ENCODE results near the gene GPC6.

The GPC6 gene

DNA sequence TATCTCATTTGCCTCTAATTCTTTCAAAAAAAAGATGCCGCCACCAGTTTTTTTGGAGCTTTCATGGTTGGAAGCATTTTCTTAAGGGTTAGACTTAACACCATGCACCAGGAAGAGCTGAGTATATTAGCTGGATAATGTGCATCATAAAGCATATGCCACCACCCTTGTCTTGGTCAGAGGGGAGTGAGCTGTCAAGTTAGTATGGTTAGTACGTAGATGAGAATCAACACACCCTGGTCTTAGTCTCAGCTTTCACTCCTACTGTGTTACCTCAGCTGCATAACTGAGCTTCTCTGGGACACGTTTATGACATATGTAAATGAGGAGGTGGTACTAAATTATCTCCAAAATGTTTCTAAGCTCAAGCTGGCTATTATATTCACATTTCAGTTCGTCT lies 837.2 kb downstream of the GPC6 start:
- TF ChIP-seq, protein P1, sequence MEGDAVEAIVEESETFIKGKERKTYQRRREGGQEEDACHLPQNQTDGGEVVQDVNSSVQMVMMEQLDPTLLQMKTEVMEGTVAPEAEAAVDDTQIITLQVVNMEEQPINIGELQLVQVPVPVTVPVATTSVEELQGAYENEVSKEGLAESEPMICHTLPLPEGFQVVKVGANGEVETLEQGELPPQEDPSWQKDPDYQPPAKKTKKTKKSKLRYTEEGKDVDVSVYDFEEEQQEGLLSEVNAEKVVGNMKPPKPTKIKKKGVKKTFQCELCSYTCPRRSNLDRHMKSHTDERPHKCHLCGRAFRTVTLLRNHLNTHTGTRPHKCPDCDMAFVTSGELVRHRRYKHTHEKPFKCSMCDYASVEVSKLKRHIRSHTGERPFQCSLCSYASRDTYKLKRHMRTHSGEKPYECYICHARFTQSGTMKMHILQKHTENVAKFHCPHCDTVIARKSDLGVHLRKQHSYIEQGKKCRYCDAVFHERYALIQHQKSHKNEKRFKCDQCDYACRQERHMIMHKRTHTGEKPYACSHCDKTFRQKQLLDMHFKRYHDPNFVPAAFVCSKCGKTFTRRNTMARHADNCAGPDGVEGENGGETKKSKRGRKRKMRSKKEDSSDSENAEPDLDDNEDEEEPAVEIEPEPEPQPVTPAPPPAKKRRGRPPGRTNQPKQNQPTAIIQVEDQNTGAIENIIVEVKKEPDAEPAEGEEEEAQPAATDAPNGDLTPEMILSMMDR (IDR thresholded peaks at IDR 0.05; ENCODE audit: poor library complexity, severe bottlenecking): no peak
- no peak for DNase-seq (ENCODE audit: low spot score)
- Histone ChIP-seq H3K4me3 (ENCODE audit: severe bottlenecking) (no peak overlapping the region), H3K36me3 (ENCODE audit: low read depth) (no peaks in the 10 kb centered on the region), H3K27me3 (ENCODE audit: insufficient read depth, poor library complexity, severe bottlenecking) (no peaks in the 10 kb centered on the region), H3K27ac (ENCODE audit: poor library complexity, severe bottlenecking) (no peak overlapping the region), H3K9me3 (ENCODE audit: severe bottlenecking) (no peaks in the 10 kb centered on the region), H3K4me1 (ENCODE audit: insufficient read depth, poor library complexity, severe bottlenecking) (no peaks in the 10 kb centered on the region)
- ATAC-seq (ENCODE audit: low read depth): no peak

DNA sequence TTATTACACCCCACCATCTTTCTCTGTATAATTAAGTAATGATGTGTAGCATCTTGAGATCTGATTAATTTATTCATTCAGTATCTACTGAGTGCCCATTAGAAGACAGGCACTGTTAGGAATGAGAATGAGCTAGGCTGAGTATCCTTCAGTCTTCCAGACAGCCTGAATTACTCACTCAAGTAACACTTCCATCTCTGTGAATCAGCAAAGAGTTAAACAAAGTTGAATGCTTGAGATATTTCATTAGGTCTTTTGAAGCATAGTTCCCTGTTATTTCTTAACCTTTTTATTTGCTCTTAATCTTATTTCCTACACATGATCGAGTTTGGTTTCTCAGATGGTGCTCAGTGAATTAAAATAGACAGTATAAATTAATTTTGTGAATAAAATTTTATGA lies 839.1 kb downstream of the GPC6 start:
- no peak overlapping the region for H3K4me3 ChIP-seq (ENCODE audit: severe bottlenecking)
- H3K27me3 ChIP-seq (ENCODE audit: insufficient read depth, poor library complexity, severe bottlenecking): no peaks in the 10 kb centered on the region
- TF ChIP-seq, protein P1 (IDR thresholded peaks at IDR 0.05; ENCODE audit: poor library complexity, severe bottlenecking): no peak
- no peaks in the 10 kb centered on the region for H3K4me1 ChIP-seq (ENCODE audit: insufficient read depth, poor library complexity, severe bottlenecking)
- no peak; the same call in 2 of the 3 replicates for ATAC-seq (ENCODE audit: low read depth)
- H3K36me3 ChIP-seq (ENCODE audit: low read depth): no peaks in the 10 kb centered on the region
- no peak for DNase-seq (ENCODE audit: low spot score)
- H3K27ac ChIP-seq (ENCODE audit: poor library complexity, severe bottlenecking): no peak overlapping the region
- no peaks in the 10 kb centered on the region for H3K9me3 ChIP-seq (ENCODE audit: severe bottlenecking)

GRCh38 chr13:94073007-94073744 lies 846.6 kb downstream of the GPC6 start:
- TF ChIP-seq, protein P1 (IDR thresholded peaks at IDR 0.05; ENCODE audit: poor library complexity, severe bottlenecking): peak; percentile 4
- no peak for DNase-seq (ENCODE audit: low spot score)
- Histone ChIP-seq H3K4me1 (ENCODE audit: insufficient read depth, poor library complexity, severe bottlenecking) (no peaks in the 10 kb centered on the region), H3K27me3 (ENCODE audit: insufficient read depth, poor library complexity, severe bottlenecking) (no peaks in the 10 kb centered on the region), H3K36me3 (ENCODE audit: low read depth) (no peaks in the 10 kb centered on the region), H3K9me3 (ENCODE audit: severe bottlenecking) (no peaks in the 10 kb centered on the region), H3K4me3 (ENCODE audit: severe bottlenecking) (no peak overlapping the region), H3K27ac (ENCODE audit: poor library complexity, severe bottlenecking) (no peak overlapping the region)
- no peak for ATAC-seq (ENCODE audit: low read depth)

DNA sequence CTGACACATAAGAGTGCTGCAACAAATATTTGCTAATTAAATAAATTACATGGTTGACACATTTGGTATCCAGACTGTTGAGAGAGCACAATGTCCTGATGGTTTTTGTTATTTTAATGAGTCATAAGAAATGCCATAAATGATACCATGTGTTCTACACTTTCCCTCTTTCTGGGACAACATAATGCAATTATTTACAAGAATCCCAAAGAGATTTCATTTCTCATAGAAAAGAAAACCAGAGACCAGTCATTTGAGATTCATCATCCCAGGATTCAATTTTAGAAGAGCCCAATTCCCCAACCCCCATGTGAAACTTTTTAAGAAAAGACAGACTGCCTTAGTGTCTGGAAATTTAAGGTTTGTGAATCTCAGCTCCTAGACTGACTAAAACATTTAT lies 853.3 kb downstream of the GPC6 start:
- Histone ChIP-seq H3K36me3 (ENCODE audit: low read depth) (no peaks in the 10 kb centered on the region), H3K4me3 (ENCODE audit: severe bottlenecking) (no peak overlapping the region), H3K27me3 (ENCODE audit: insufficient read depth, poor library complexity, severe bottlenecking) (no peaks in the 10 kb centered on the region), H3K27ac (ENCODE audit: poor library complexity, severe bottlenecking) (no peak overlapping the region), H3K4me1 (ENCODE audit: insufficient read depth, poor library complexity, severe bottlenecking) (no peaks in the 10 kb centered on the region), H3K9me3 (ENCODE audit: severe bottlenecking) (no peaks in the 10 kb centered on the region)
- TF ChIP-seq, protein P1 (IDR thresholded peaks at IDR 0.05; ENCODE audit: poor library complexity, severe bottlenecking): no peak
- DNase-seq (ENCODE audit: low spot score) (no peak), ATAC-seq (ENCODE audit: low read depth) (no peak)

- no peaks in the 10 kb centered on the region for H3K4me1 ChIP-seq (ENCODE audit: insufficient read depth, poor library complexity, severe bottlenecking)
- no peak for ATAC-seq (ENCODE audit: low read depth)
- TF ChIP-seq, protein P1 (IDR thresholded peaks at IDR 0.05; ENCODE audit: poor library complexity, severe bottlenecking): no peak
These were observed 853.9 kb downstream of the GPC6 start for GRCh38 chr13:94080527-94080926.

More at GRCh38 chr13:94080527-94080926, 853.9 kb downstream of the GPC6 start:
- Histone ChIP-seq H3K27me3 (ENCODE audit: insufficient read depth, poor library complexity, severe bottlenecking) (no peaks in the 10 kb centered on the region), H3K4me3 (ENCODE audit: severe bottlenecking) (no peak overlapping the region), H3K36me3 (ENCODE audit: low read depth) (no peaks in the 10 kb centered on the region), H3K27ac (ENCODE audit: poor library complexity, severe bottlenecking) (no peak overlapping the region), H3K9me3 (ENCODE audit: severe bottlenecking) (no peaks in the 10 kb centered on the region)
- DNase-seq (ENCODE audit: low spot score): no peak
